Right cardiac atrium (tissue), 5 donors: ENCODE results near the gene PHPT1. TPM values are rescaled to one million over a fixed set of nuclear protein-coding genes. Genes with fewer than 3 reads are reported as not detected.
A peak's percentile ranks its signal among the peaks of the same experiment; 100 is the strongest.
"Not testable (repeated sequence)": the region's sequence is repeated elsewhere in the genome, so short reads cannot be mapped to it uniquely, and the experiment has no call there.

Source experiments
- ATAC-seq, 2 donors: fragments of 200-7000 bp; cut with Tn5 transposase; one replicate each; pipeline versions ENCODE4 v1.8.0 to v1.9.1; 2020; ENCODE audit warnings: moderate library complexity in 2 of 2, mild to moderate bottlenecking in 1 of 2
- DNase-seq, 3 donors: peaks; one replicate each; pipeline ENCODE4 v3.0.0-alpha.2; 2020
- H3K27ac ChIP-seq: one replicate; pipeline ENCODE4 v1.5.1; 2013; ENCODE audit warnings: mild to moderate bottlenecking, low read length, control low read depth, moderate library complexity
- H3K27me3 ChIP-seq: one replicate; pipeline ENCODE4 v1.6.1; 2013; ENCODE audit not compliant: control insufficient read depth, insufficient read depth
- H3K4me1 ChIP-seq: one replicate; pipeline ENCODE4 v1.6.1; 2013; ENCODE audit warnings: low read length; ENCODE audit not compliant: control insufficient read depth, insufficient read depth
- H3K4me3 ChIP-seq: one replicate; pipeline ENCODE4 v1.5.1; 2013; ENCODE audit warnings: low read length, control low read depth
- H3K9me3 ChIP-seq: one replicate; pipeline ENCODE4 v1.6.1; 2013; ENCODE audit warnings: low read length; ENCODE audit not compliant: control insufficient read depth
- WGBS: extraction: QIAGEN DNeasy Blood & Tissue Kit; methylation state at CpG from one replicate; pipeline ENCODE4 v1.1.7; 2013; 5-methylcytosine and 5-hydroxymethylcytosine counted together
- intact Hi-C, 4 donors: fragments of 100-400 bp; cut with DNase I; formaldehyde crosslinking; loops; one replicate each; pipeline versions ENCODE4 v1.11.0 to v1.14.0; 2022 to 2023
- polyA plus RNA-seq: library from polyadenylated mRNA; stranded (reverse); fragments of 200-250 nt; gene quantifications from one replicate; pipeline ENCODE4 v1.2.3, GENCODE V29; 2013
- total RNA-seq, 4 donors: library from RNA; stranded (reverse); fragmentation: NEBNext Ultra II Directional; extraction: Animal tissue kit (Norgen Biotek cat#: 25700); gene quantifications; one replicate each; pipeline ENCODE4 v1.2.1, GENCODE V29; 2021
- donor health status: healthy with polysubstance abuse.
- donor health status: DM: no; HTN: yes; CAD: no.
- donor health status: DM: no; HTN: no; CAD: no.
- donor health status: DM: no; HTN: yes; CAD: no; lungs with severe emphysema.
- donor health status: DM: yes; HTN: yes; CAD: no.

Gene PHPT1
- total and polyA plus RNA-seq, 5 donors, result 176 to 329 (median 205) TPM

DNA sequence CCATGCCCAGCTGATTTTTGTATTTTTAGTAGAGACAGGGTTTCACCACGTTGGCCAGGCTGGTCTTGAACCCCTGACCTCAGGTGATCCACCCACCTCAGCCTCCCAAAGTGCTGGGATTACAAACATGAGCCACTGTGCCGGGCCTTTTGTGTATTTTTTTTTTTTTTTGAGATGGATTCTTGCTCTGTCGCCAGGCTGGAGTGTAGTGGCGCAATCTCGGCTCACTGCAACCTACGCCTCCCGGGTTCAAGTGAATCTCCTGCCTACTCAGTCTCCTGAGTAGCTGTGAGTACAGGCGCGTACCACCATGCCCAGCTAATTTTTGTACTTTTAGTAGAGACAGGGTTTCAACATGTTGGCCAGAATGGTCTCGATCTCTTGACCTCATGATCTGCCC is 34.5 kb downstream of the PHPT1 start:
- H3K4me3 ChIP-seq, H3K27ac ChIP-seq, H3K4me1 ChIP-seq, DNase-seq, ATAC-seq, H3K27me3 ChIP-seq, H3K9me3 ChIP-seq: not testable (repeated sequence)
- WGBS, result 87% methylated on average over 10 of the region's 10 CpGs
- intact Hi-C loops, result loop anchor here in 1 of 4 donors (5.0 kb wide), 1 partner anchor 59 kb away; the partner anchor contains the start of gene FBXW5

DNA sequence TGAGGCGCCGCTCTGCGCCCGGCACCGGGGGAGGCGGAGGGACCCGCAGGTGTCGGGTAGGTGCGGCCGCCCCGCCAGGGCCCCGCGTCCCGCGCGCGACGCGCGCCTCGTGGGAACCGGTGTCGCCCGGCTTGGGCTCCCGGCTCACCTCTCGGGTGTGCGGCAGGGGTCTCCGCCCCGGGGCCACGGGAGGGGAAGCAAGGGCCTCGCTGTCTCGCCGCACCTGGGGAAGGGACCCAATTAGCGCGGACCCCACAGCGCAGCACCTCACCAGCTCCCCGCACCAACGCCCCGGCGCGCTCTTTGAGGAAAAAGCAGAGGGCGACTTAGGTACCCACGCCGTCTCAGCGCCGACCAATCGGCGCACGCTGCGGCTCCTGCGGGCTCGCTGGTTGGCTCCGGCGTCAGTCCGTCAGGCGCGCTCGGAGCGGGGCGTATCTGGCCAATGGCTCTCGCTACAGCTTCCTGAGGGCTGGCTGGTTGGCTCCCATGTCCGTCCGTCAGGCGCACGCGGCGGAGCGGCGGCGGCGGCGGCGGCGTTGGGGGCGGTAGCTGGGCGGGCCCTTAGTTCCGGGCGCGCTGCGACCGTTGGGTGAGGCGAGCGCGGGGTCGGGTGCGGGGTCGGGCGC is 36.9 kb downstream of the PHPT1 start, which contains the start of gene TRAF2:
TSS of gene TRAF2 (plus strand) at position 567 of the 629 bp plus-strand sequence. CDS start 12,225 bp downstream, outside the sequence.
- intact Hi-C loops, result no loop called here
- Histone ChIP-seq H3K9me3 (no peaks in the 10 kb centered on the region), H3K4me1 (no peaks in the 10 kb centered on the region), H3K27ac (peak within 1 kb of the TSS; percentile 68), H3K4me3 (peak within 1 kb of the TSS; percentile 91), H3K27me3 (no peaks in the 10 kb centered on the region)
- peak; percentile 98 to 99 (median 99) for DNase-seq
- peak; percentile 99 for ATAC-seq
- under 1% methylated on average over 88 of the region's 88 CpGs for WGBS

DNA sequence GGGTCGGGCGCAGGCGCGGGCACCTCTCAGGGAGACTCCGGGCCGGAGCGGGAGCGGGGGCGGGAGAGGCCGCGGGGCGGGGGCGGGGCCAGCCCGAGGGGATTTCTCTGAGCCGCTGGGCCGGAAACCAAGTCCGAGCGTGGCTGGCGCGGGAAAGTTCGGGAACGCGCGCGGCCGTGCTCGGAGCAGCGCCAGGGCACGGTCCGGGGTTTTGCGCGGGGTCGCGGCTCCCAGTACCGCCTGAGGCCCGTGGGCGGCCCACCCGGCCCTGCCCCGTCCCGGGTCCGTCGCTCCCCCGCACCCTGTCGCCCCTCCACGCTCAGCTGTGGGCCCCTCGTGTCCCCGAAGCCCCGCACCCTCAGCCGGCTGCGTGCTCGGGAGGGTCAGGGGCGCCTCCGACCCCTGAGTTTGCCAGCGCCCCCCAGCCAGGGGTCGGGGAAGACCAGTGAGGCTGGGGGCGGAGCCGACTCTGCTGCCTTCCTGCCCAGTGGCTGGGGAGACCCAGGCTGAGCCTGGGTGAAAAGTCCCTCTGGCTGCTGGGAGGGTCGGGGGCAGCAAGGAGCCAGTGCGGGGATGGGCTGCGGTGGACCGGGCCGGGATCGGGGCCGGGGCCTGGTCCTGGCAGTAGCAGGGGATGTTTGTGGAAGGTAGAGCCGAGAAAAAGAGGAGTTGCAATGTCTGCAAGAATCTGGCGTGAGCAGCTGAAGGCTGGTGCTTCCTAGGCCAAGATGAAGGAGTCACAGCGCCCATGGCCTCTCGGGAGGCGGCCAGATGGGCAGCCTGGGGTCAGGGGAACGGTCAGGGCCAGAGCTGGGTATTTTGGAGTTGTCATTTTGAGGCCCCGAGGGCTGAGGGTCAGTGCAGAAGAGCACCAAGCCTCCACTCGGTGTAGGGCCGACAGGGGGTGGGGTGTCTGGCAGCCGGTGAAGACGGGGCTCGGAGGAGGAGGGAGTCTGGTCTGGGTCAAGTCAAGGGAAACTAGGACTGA is 37.7 kb downstream of the PHPT1 start:
- intact Hi-C loops, result no loop called here
- H3K9me3 ChIP-seq, result no peaks in the 10 kb centered on the region
- peak in 2 of 3 donors; percentile 69 for DNase-seq
- H3K4me1 ChIP-seq, result no peaks in the 10 kb centered on the region
- no peaks in the 10 kb centered on the region for H3K27me3 ChIP-seq
- WGBS, result 1% methylated on average over 74 of the region's 76 CpGs
- H3K27ac ChIP-seq, result peak overlapping the region; percentile 68
- peak; percentile 15 to 29 for ATAC-seq
- H3K4me3 ChIP-seq, result peak overlapping the region; percentile 91

DNA sequence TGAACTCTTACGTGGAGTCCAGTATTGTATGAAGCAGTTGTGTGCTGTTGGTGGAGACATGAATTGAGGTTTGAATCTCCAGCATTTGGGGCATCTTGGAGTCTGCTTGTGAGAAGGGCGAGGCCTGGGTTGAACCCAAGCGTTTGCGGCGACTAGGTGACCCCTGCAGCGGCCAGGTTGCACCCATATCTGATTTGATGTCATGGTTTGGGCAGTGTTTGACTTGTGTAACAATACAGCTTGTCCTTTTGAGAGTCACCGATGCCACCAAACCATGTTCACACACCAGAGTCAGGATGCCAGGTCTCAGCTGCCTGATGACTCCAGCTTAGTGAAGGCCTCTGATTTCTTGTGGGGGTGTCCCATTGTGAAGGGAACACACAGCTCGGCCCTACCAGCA is 39.2 kb downstream of the PHPT1 start:
- 90% methylated on average over 8 of the region's 8 CpGs for WGBS
- no peak overlapping the region for H3K4me3 ChIP-seq
- no peaks in the 10 kb centered on the region for H3K27me3 ChIP-seq
- ATAC-seq (no peak), DNase-seq (peak in 1 of 3 donors; percentile 7)
- H3K4me1 ChIP-seq, result no peaks in the 10 kb centered on the region
- intact Hi-C loops, result no loop called here
- no peaks in the 10 kb centered on the region for H3K9me3 ChIP-seq
- no peak overlapping the region for H3K27ac ChIP-seq

DNA sequence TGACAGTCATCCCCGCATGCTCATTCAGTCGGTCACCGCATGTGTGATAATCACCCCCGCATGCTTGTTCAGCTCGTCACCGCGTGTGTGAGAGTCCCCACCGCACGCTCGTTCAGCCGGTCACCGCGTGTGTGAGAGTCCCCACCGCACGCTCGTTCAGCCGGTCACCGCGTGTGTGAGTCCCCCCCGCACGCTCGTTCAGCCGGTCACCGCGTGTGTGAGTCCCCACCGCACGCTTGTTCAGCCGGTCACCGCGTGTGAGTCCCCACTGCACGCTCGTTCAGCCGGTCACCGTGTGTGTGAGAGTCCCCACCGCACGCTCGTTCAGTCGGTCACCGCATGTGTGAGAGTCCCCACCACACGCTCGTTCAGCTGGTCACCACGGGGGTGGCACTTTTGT is 40.6 kb downstream of the PHPT1 start:
- intact Hi-C loops, result no loop called here

DNA sequence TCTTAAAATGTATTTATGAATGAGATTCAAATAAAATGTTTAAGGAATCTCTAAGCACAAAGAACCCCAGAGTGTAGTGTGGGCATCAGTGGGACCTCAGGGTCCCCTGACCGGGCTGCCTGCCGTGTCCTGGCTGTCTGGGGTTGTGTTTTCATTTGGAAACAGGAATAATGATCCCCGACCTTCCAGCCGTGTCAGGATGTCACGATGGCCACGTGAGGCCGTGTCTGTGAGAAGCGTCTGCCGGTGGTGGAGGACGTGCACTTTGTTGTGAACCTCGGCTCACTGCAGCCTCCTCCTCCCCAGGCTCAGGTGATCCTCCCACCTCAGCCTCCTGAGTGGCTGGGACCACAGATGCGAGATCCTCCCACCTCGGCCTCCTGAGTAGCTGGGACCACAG is 41.5 kb downstream of the PHPT1 start:
- H3K9me3 ChIP-seq, result no peaks in the 10 kb centered on the region
- H3K27ac ChIP-seq, result no peak overlapping the region
- no peak overlapping the region for H3K4me3 ChIP-seq
- WGBS, result 82% methylated on average over 13 of the region's 13 CpGs
- intact Hi-C loops, result no loop called here
- H3K4me1 ChIP-seq, result no peaks in the 10 kb centered on the region
- ATAC-seq (no peak), DNase-seq (peak in 1 of 3 donors; percentile 32)
- no peaks in the 10 kb centered on the region for H3K27me3 ChIP-seq

More for the DNA sequence above, 40.6 kb downstream of the PHPT1 start:
- Histone ChIP-seq H3K9me3 (no peaks in the 10 kb centered on the region), H3K4me3 (no peak overlapping the region), H3K27ac (no peak overlapping the region), H3K4me1 (no peaks in the 10 kb centered on the region), H3K27me3 (no peaks in the 10 kb centered on the region)
- peak in 1 of 3 donors; percentile 35 for DNase-seq
- WGBS, result 94% methylated on average over 42 of the region's 42 CpGs
- ATAC-seq, result no peak

DNA sequence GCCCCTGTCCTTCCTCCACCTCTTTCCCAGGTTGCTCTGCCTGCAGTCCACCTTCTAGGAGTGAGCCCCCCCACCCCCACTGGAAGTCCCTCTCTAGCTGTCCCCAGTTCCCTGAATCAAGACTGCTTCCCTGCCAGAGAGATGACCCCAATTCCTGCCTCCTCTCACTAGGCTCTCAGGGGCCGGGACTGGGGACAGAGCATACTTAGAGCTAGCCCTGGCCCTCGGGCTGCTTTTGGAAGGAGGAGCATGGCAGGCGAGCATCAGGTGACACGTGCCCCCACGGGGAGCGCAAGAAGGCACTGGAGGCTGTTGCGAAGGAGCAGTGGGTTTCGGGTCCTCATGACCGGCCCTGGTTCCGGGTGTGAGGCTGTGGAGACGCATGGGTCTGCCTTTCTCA is 46.8 kb downstream of the PHPT1 start:
- intact Hi-C loops, result no loop called here
- ATAC-seq (no peak), DNase-seq (peak in 1 of 3 donors; percentile 11)
- Histone ChIP-seq H3K4me1 (no peaks in the 10 kb centered on the region), H3K9me3 (no peaks in the 10 kb centered on the region), H3K27me3 (no peaks in the 10 kb centered on the region), H3K4me3 (no peak overlapping the region), H3K27ac (no peak overlapping the region)
- whole genome bisulfite sequencing, result 82% methylated on average over 11 of the region's 11 CpGs

DNA sequence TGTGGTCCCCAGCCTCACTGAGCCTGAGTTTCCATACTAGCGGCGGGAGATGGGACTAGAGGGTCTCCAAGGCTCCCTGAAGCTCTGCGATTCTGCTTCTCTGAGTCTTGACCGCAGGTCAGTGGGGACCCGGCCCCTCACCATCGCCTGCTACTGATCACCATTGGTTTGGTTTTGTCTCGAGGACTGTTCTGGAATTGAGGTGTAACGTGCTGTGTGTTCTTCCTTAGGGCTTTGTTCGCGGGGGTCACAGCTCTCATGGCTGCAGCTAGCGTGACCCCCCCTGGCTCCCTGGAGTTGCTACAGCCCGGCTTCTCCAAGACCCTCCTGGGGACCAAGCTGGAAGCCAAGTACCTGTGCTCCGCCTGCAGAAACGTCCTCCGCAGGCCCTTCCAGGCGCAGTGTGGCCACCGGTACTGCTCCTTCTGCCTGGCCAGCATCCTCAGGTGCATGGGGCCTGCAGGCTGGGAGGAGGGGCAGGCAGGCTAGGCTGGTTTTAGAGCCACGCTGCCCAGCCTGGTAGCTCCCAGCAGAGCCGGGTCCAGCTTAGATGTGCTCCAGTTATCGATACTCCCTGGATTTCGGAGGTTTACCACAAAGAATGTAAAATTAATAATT is 49.4 kb downstream of the PHPT1 start:
- H3K9me3 ChIP-seq, result no peaks in the 10 kb centered on the region
- no peak overlapping the region for H3K27ac ChIP-seq
- no peak overlapping the region for H3K4me3 ChIP-seq
- no peaks in the 10 kb centered on the region for H3K27me3 ChIP-seq
- intact Hi-C loops, result no loop called here
- H3K4me1 ChIP-seq, result peaks cover 16% of the 10 kb centered on the region
- DNase-seq (peak in 1 of 3 donors; percentile 13), ATAC-seq (no peak)
- WGBS, result 97% methylated on average over 21 of the region's 21 CpGs

DNA sequence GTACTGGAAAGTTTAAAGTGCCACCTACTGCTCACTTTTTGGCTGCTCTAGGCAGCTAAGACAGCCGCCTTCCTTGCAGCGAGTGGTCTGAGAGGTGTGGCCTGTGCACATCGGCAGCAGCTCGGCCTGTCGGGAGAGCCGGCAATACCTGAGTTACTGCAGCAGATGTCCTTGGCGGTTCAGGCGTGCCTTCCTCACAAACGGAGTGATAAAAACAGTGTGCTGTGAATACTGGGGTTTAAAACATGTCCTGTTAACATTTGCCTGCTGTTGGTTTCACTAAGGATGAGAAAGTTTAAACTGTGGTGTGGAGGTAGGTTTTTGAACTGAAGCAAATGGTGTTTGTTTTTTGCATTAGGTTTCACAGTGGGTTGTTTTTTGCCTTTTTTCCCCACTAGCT is 50.0 kb downstream of the PHPT1 start:
- H3K4me1 ChIP-seq, result peaks cover 16% of the 10 kb centered on the region
- DNase-seq (no peak), ATAC-seq (no peak)
- WGBS, result 73% methylated on average over 9 of the region's 9 CpGs
- no peaks in the 10 kb centered on the region for H3K9me3 ChIP-seq
- H3K27me3 ChIP-seq, result no peaks in the 10 kb centered on the region
- no peak overlapping the region for H3K4me3 ChIP-seq
- no peak overlapping the region for H3K27ac ChIP-seq
- intact Hi-C loops, result no loop called here

DNA sequence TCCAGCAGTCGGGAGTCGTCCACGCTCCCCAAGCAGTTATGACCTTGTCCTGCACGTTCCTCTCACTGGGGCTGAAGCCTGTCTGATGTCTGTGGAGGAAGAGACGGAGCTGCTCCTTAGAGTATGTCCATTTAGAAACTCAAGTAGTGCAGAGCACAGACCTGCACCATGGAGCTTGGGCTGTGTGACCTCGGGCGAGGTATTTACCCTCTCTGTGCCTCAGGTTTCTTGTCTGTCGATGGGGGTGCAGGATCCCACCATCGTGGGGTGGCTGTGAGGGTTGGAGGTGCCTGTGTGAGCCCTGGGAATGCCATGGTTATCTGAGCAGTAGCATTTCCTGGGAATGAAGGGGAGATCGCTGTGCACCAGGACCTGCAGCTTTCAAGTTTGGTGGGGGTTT is 51.3 kb downstream of the PHPT1 start:
- Histone ChIP-seq H3K9me3 (no peaks in the 10 kb centered on the region), H3K4me3 (no peak overlapping the region), H3K27me3 (no peaks in the 10 kb centered on the region), H3K4me1 (peaks cover 16% of the 10 kb centered on the region), H3K27ac (no peak overlapping the region)
- intact Hi-C loops, result no loop called here
- ATAC-seq (no peak), DNase-seq (no peak)
- WGBS, result 91% methylated on average over 10 of the region's 10 CpGs
